Neural crest cell (in vitro differentiated cells): ENCODE results near the gene WFS1. TPM values are rescaled to one million over a fixed set of nuclear protein-coding genes. Genes with fewer than 3 reads are reported as not detected.

Experiments used
- DNase-seq: peaks from one replicate; pipeline ENCODE4 v3.0.0; 2021; ENCODE audit warnings: low read depth, mixed read lengths, low spot score
- H3K27ac Mint-ChIP-seq: one replicate; pipeline ENCODE4 v1.8.0; 2021; ENCODE audit warnings: mild to moderate bottlenecking, mixed read lengths; ENCODE audit not compliant: unreplicated experiment
- H3K27me3 Mint-ChIP-seq: 2 replicates; pipeline ENCODE4 v1.8.0; 2021; ENCODE audit warnings: low read depth, mild to moderate bottlenecking, mixed read lengths
- H3K36me3 Mint-ChIP-seq: 2 replicates; pipeline ENCODE4 v1.8.0; 2021; ENCODE audit warnings: low read depth, mild to moderate bottlenecking, mixed read lengths
- H3K4me1 Mint-ChIP-seq: 2 replicates; pipeline ENCODE4 v1.8.0; 2021; ENCODE audit warnings: mixed read lengths
- H3K4me3 Mint-ChIP-seq: one replicate; pipeline ENCODE4 v1.8.0; 2021; ENCODE audit warnings: mild to moderate bottlenecking, mixed read lengths
- H3K9me3 Mint-ChIP-seq: 2 replicates; pipeline ENCODE4 v1.8.0; 2021; ENCODE audit warnings: mixed read lengths
- CTCF ChIP-seq: fragments of 200-600 bp; sonication (generic); conservative IDR thresholded peaks from 2 replicates; pipeline ENCODE4 v1.5.0; 2021; ENCODE audit warnings: antibody characterized with exemption, mild to moderate bottlenecking
- total RNA-seq: library from RNA; stranded (reverse); gene quantifications from 2 replicates; pipeline ENCODE4 v1.2.1, GENCODE V29; 2021

WFS1 gene
- total RNA-seq, 1 donor from 2014 or later, result 24.8 TPM

- Mint-ChIP-seq H3K27ac (no peak overlapping the region), H3K4me3 (peak overlapping the region; percentile 41), H3K27me3 (peaks cover 12% of the 10 kb centered on the region), H3K4me1 (peaks cover 8% of the 10 kb centered on the region), H3K9me3 (no peaks in the 10 kb centered on the region), H3K36me3 (no peaks in the 10 kb centered on the region)
- peak; percentile 58 for TF ChIP-seq CTCF
- no peak for DNase-seq
These were observed 5.5 kb upstream of the WFS1 start for GRCh38 chr4:6264225-6264540.

GRCh38 chr4:6265546-6265945 is 4.1 kb upstream of the WFS1 start:
- no peaks in the 10 kb centered on the region for H3K36me3 Mint-ChIP-seq
- DNase-seq, result no peak
- H3K4me1 Mint-ChIP-seq, result peaks cover 8% of the 10 kb centered on the region
- no peaks in the 10 kb centered on the region for H3K9me3 Mint-ChIP-seq
- no peak overlapping the region for H3K27ac Mint-ChIP-seq
- no peak overlapping the region for H3K4me3 Mint-ChIP-seq
- no peak for TF ChIP-seq CTCF
- peaks cover 9% of the 10 kb centered on the region for H3K27me3 Mint-ChIP-seq

- peaks cover 13% of the 10 kb centered on the region for H3K4me1 Mint-ChIP-seq
- H3K27me3 Mint-ChIP-seq, result peaks cover 9% of the 10 kb centered on the region
- H3K27ac Mint-ChIP-seq, result no peak overlapping the region
- no peaks in the 10 kb centered on the region for H3K36me3 Mint-ChIP-seq
- no peak for TF ChIP-seq CTCF
- no peak overlapping the region for H3K4me3 Mint-ChIP-seq
- DNase-seq, result no peak
- no peaks in the 10 kb centered on the region for H3K9me3 Mint-ChIP-seq
These were observed 2.1 kb upstream of the WFS1 start for GRCh38 chr4:6267573-6267972.

GRCh38 chr4:6268650-6269615 is 717 bp upstream of the WFS1 start:
- Mint-ChIP-seq H3K36me3 (no peaks in the 10 kb centered on the region), H3K27me3 (peaks cover 9% of the 10 kb centered on the region), H3K9me3 (no peaks in the 10 kb centered on the region), H3K27ac (no peak overlapping the region), H3K4me3 (peak overlapping the region; percentile 87), H3K4me1 (peaks cover 26% of the 10 kb centered on the region)
- DNase-seq, result no peak
- no peak for TF ChIP-seq CTCF

GRCh38 chr4:6270636-6271121 is 1.0 kb downstream of the WFS1 start:
- H3K4me3 Mint-ChIP-seq, result peak overlapping the region; percentile 94

More at GRCh38 chr4:6270636-6271121, 1.0 kb downstream of the WFS1 start:
- no peak for DNase-seq
- peaks cover 9% of the 10 kb centered on the region for H3K27me3 Mint-ChIP-seq
- H3K27ac Mint-ChIP-seq, result no peak overlapping the region
- H3K4me1 Mint-ChIP-seq, result peaks cover 39% of the 10 kb centered on the region
- TF ChIP-seq CTCF, result no peak
- no peaks in the 10 kb centered on the region for H3K9me3 Mint-ChIP-seq
- H3K36me3 Mint-ChIP-seq, result no peaks in the 10 kb centered on the region
